Endothelial cell of umbilical vein (primary cell): ENCODE data around the gene USP11. TPM values are rescaled to one million over a fixed set of nuclear protein-coding genes. Genes with fewer than 3 reads are reported as not detected.

Source experiments
- BruUV-seq: library from RNA; stranded (reverse); fragments of 400-500 nt; replicated peaks from 2 replicates; lab custom pipeline; 2021; lab: Mats Ljungman, UMichigan
- CTCF ChIA-PET: fragments of 300-600, 350-600 bp; sonication (Branson Sonifier 250); formaldehyde crosslinking; loops from one replicate; lab custom pipeline; 2021; ENCODE audit warnings: antibody characterized with exemption, inconsistent platforms; lab: Charles Lee
- POLR2A ChIA-PET: fragments of 300-600, 350-600 bp; sonication (Branson Sonifier 250); formaldehyde crosslinking; loops from one replicate; lab custom pipeline; 2021; ENCODE audit warnings: antibody characterized with exemption, inconsistent platforms; lab: Charles Lee
- DNase-seq: peaks from one replicate; pipeline ENCODE4 v3.0.0-alpha.2; 2011; ENCODE audit warnings: low read depth, low spot score
- FAIRE-seq: peaks from 2 replicates; lab custom pipeline; 2011; peaks lifted over from hg19 to GRCh38; lab: Jason Lieb, UNC
- H2AFZ ChIP-seq: 2 replicates; pipeline ENCODE4 v1.6.0; 2012; ENCODE audit warnings: low read depth, low read length, control low read depth, inconsistent platforms
- H3K27ac ChIP-seq: 2 replicates; pipeline ENCODE4 v1.5.1; 2011; ENCODE audit warnings: low read depth, mild to moderate bottlenecking, control low read depth, low read length, moderate library complexity; ENCODE audit not compliant: insufficient read depth
- H3K27me3 ChIP-seq, 2 experiments: 2 replicates each; pipeline versions ENCODE4 v1.6.0 to v1.6.1; 2011; ENCODE audit warnings: low read length in 2 of 2, mixed read lengths in 1 of 2; ENCODE audit not compliant: control insufficient read depth in 2 of 2, insufficient read depth in 2 of 2
- H3K36me3 ChIP-seq, 2 experiments: 2 replicates in 1 of 2; 3 replicates in 1 of 2; pipeline ENCODE4 v1.5.1; 2011; ENCODE audit warnings: low read length in 2 of 2, mild to moderate bottlenecking in 1 of 2, moderate library complexity in 1 of 2; ENCODE audit not compliant: control insufficient read depth in 2 of 2, insufficient read depth in 2 of 2; ENCODE audit errors: extremely low read depth in 1 of 2
- H3K4me1 ChIP-seq: 3 replicates; pipeline ENCODE4 v1.5.1; 2011; ENCODE audit warnings: mild to moderate bottlenecking, low read length; ENCODE audit not compliant: control insufficient read depth, insufficient read depth; ENCODE audit errors: extremely low read depth
- H3K4me2 ChIP-seq: 2 replicates; pipeline ENCODE4 v1.6.1; 2011; ENCODE audit warnings: low read length, control low read depth, mixed read lengths; ENCODE audit not compliant: insufficient read depth
- H3K4me3 ChIP-seq, 3 experiments: fragments of 200-600 bp in 1 of 3; sonication (generic), shearing (Covaris generic) in 1 of 3; replicated peaks in 1 of 3; 2 replicates each; pipeline ENCODE4 v1.5.1; 2011 to 2016; ENCODE audit warnings: control low read depth in 3 of 3, low read length in 3 of 3, mild to moderate bottlenecking in 2 of 3, inconsistent platforms in 1 of 3, low read depth in 1 of 3, moderate library complexity in 1 of 3; ENCODE audit not compliant: insufficient read depth in 1 of 3
- H3K79me2 ChIP-seq: 2 replicates; pipeline ENCODE4 v1.6.0; 2012; ENCODE audit warnings: low read length, inconsistent platforms; ENCODE audit not compliant: control insufficient read depth, insufficient read depth
- H3K9ac ChIP-seq: replicated peaks from 2 replicates; pipeline ENCODE3; 2011; ENCODE audit warnings: low read length, control low read depth; ENCODE audit not compliant: insufficient read depth; ENCODE audit errors: extremely low read depth
- H3K9me1 ChIP-seq: replicated peaks from 3 replicates; pipeline ENCODE4 v1.6.0; 2011; ENCODE audit warnings: mild to moderate bottlenecking, low read length; ENCODE audit not compliant: control insufficient read depth, insufficient read depth; ENCODE audit errors: extremely low read depth
- H3K9me3 ChIP-seq: replicated peaks from 2 replicates; pipeline ENCODE4 v1.5.1; 2012; ENCODE audit warnings: low read length, inconsistent platforms; ENCODE audit not compliant: control insufficient read depth, insufficient read depth
- H4K20me1 ChIP-seq: replicated peaks from 2 replicates; pipeline ENCODE3; 2011; ENCODE audit warnings: mild to moderate bottlenecking, low read length; ENCODE audit not compliant: control insufficient read depth, insufficient read depth; ENCODE audit errors: extremely low read depth
- CTCF ChIP-seq, 2 donors: IDR thresholded peaks; 1 replicate in 1 of 2; 2 replicates in 1 of 2; pipeline ENCODE4 v1.5.1; 2011; ENCODE audit warnings: low read length in 2 of 2, mild to moderate bottlenecking in 2 of 2, moderate library complexity in 2 of 2, control low read depth in 1 of 2, inconsistent platforms in 1 of 2, low read depth in 1 of 2; ENCODE audit not compliant: insufficient read depth in 1 of 2; ENCODE audit errors: extremely low read depth in 1 of 2
- EZH2 ChIP-seq: IDR thresholded peaks from 2 replicates; pipeline ENCODE4 v1.6.1; 2012; ENCODE audit warnings: borderline replicate concordance, low read depth, mild to moderate bottlenecking, moderate library complexity, low read length, inconsistent platforms; ENCODE audit not compliant: severe bottlenecking
- FOS ChIP-seq: IDR thresholded peaks from 2 replicates; pipeline ENCODE4 v1.6.1; 2011; ENCODE audit warnings: mild to moderate bottlenecking, low read length, moderate library complexity, borderline replicate concordance; ENCODE audit not compliant: insufficient read depth
- GATA2 ChIP-seq: IDR thresholded peaks from 2 replicates; pipeline ENCODE4 v1.7.0; 2011; ENCODE audit warnings: low read depth, mild to moderate bottlenecking, moderate library complexity, mixed read lengths, low read length; ENCODE audit not compliant: insufficient read length, insufficient read depth
- JUN ChIP-seq: IDR thresholded peaks from 2 replicates; pipeline ENCODE4 v1.6.1; 2011; ENCODE audit warnings: borderline replicate concordance, low read depth; ENCODE audit not compliant: insufficient read length, insufficient read depth
- MYC ChIP-seq: IDR thresholded peaks from one replicate; pipeline ENCODE4 v1.6.1; 2011; ENCODE audit warnings: mild to moderate bottlenecking, low read depth, low read length
- POLR2A ChIP-seq: IDR thresholded peaks from 2 replicates; pipeline ENCODE4 v1.6.1; 2012; ENCODE audit warnings: low read depth, mild to moderate bottlenecking, control low read depth, low read length
- POLR2AphosphoS5 ChIP-seq: IDR thresholded peaks from 2 replicates; pipeline ENCODE4 v1.6.1; 2012; ENCODE audit warnings: low read depth, mild to moderate bottlenecking, control low read depth, low read length, moderate library complexity; ENCODE audit not compliant: insufficient read depth
- dilution Hi-C: fragments of 300-500 bp; cut with MboI; formaldehyde crosslinking; loops from one replicate; pipeline ENCODE4 v1.15.0; 2019; ENCODE audit warnings: low sequenced_read_pairs; ENCODE audit not compliant: extremely low pct_ligation_motif_present
- intact Hi-C: fragments of 100-400 bp; cut with micrococcal nuclease; formaldehyde crosslinking; loops from one replicate; pipeline ENCODE4 v1.10.0; 2022
- polyA plus RNA-seq, 4 experiments: library from polyadenylated mRNA; depleted of rRNA in 3 of 4; stranded (reverse) in 3 of 4; unstranded in 1 of 4; fragments of >200 nt; gene quantifications; 2 replicates each; pipeline versions ENCODE4 v1.2.1 to v1.2.3, GENCODE V29; 2011 to 2012; ENCODE audit warnings: missing spikeins in 1 of 4
- total RNA-seq: library from RNA; stranded (reverse); gene quantifications from 2 replicates; pipeline ENCODE4 v1.2.3, GENCODE V29; 2021
- TF ChIP-seq, protein P1 (sequence below): IDR thresholded peaks from 2 replicates; pipeline ENCODE4 v1.6.1; 2011; ENCODE audit not compliant: insufficient read depth, insufficient read length

The USP11 gene
- total and polyA plus RNA-seq, 2 donors (not counting 3 experiments of a cell fraction or from before 2014, with no cell fraction given) = 24.0 to 36.4 TPM

- DNase-seq = no peak
- Histone ChIP-seq H4K20me1 (no peaks in the 10 kb centered on the region), H3K4me1 (peaks cover 3% of the 10 kb centered on the region), H3K36me3 (no peaks in the 10 kb centered on the region), H3K9me1 (no peaks in the 10 kb centered on the region), H3K4me2 (peak overlapping the region; percentile 72), H3K9ac (peak overlapping the region; percentile 99), H3K4me3 (peak overlapping the region in 2 of 3 experiments; percentile 74 to 96), H3K79me2 (peaks cover 8% of the 10 kb centered on the region), H3K9me3 (no peaks in the 10 kb centered on the region), H3K27me3 (no peaks in the 10 kb centered on the region), H2AFZ (no peak overlapping the region), H3K27ac (peak overlapping the region; percentile 95)
- no peak for FAIRE-seq
- POLR2A ChIA-PET = no interaction called here
- CTCF ChIA-PET = no interaction called here
- BruUV-seq = no TSS peak
- dilution Hi-C loops = no loop called here
- intact Hi-C loops = loop anchor here (5.0 kb wide), 1 partner anchor 148 kb away; no protein-coding TSS in a partner anchor
- no peak for TF ChIP-seq POLR2AphosphoS5
- no peak for TF ChIP-seq JUN
- TF ChIP-seq, protein P1, sequence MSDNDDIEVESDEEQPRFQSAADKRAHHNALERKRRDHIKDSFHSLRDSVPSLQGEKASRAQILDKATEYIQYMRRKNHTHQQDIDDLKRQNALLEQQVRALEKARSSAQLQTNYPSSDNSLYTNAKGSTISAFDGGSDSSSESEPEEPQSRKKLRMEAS = no peak
- no peak for TF ChIP-seq CTCF (IDR thresholded peaks at IDR 0.05; ENCODE audit: extremely low read depth in 1 of 2, insufficient read depth in 1 of 2, low read depth in 1 of 2, low read length in 2 of 2)
- no peak for TF ChIP-seq MYC
- TF ChIP-seq POLR2A = no peak
- no peak for TF ChIP-seq EZH2
- no peak for TF ChIP-seq FOS
- TF ChIP-seq GATA2 = no peak
Observed at GRCh38 chrX:47234583-47234982, 1.8 kb downstream of the USP11 start.
